GM12878 (cell line): ENCODE results near the gene RER1. TPM values are rescaled to one million over a fixed set of nuclear protein-coding genes. Genes with fewer than 3 reads are reported as not detected.

Experiments used
- BACH1 ChIP-seq: fragments of 450-650 bp; IDR thresholded peaks from 2 replicates; pipeline ENCODE4 v1.6.1; 2017; ENCODE audit warnings: mild to moderate bottlenecking, borderline replicate concordance
- GATAD2B ChIP-seq: fragments of 450-650 bp; conservative IDR thresholded peaks from 2 replicates; pipeline ENCODE4 v1.6.1; 2017; ENCODE audit warnings: low read depth, mild to moderate bottlenecking, moderate library complexity
- LARP7 ChIP-seq: fragments of 450-650 bp; IDR thresholded peaks from 2 replicates; pipeline ENCODE4 v1.6.1; 2017; ENCODE audit warnings: mild to moderate bottlenecking
- MEF2A ChIP-seq: IDR thresholded peaks from 2 replicates; pipeline ENCODE4 v1.6.1; 2011; ENCODE audit warnings: low read depth, mild to moderate bottlenecking, low read length, moderate library complexity; ENCODE audit not compliant: insufficient read depth
- MTA2 ChIP-seq: fragments of 450-650 bp; IDR thresholded peaks from 2 replicates; pipeline ENCODE4 v1.6.1; 2016; ENCODE audit warnings: low read depth, mild to moderate bottlenecking, moderate library complexity
- NKRF ChIP-seq: fragments of 450-650 bp; conservative IDR thresholded peaks from 2 replicates; pipeline ENCODE4 v1.6.1; 2017; ENCODE audit warnings: mild to moderate bottlenecking, moderate library complexity
- NR2C1 ChIP-seq: fragments of 450-650 bp; IDR thresholded peaks from 2 replicates; pipeline ENCODE4 v1.6.1; 2017; ENCODE audit warnings: antibody characterized with exemption, mild to moderate bottlenecking, moderate library complexity
- RB1 ChIP-seq: fragments of 450-650 bp; formaldehyde crosslinking; IDR thresholded peaks from 2 replicates; pipeline ENCODE4 v1.6.1; 2017; ENCODE audit warnings: mild to moderate bottlenecking, borderline replicate concordance
- SREBF2 ChIP-seq: IDR thresholded peaks from 2 replicates; pipeline ENCODE4 v1.6.1; 2012; ENCODE audit warnings: mild to moderate bottlenecking, low read length
- SRF ChIP-seq, 2 experiments: IDR thresholded peaks; 2 replicates each; pipeline ENCODE4 v1.6.1; 2011; ENCODE audit warnings: low read depth in 2 of 2, low read length in 2 of 2, mild to moderate bottlenecking in 1 of 2, moderate library complexity in 1 of 2
- SUPT20H ChIP-seq: IDR thresholded peaks from 2 replicates; pipeline ENCODE4 v1.6.1; 2011; ENCODE audit warnings: low read depth, mild to moderate bottlenecking, low read length, moderate library complexity, borderline replicate concordance; ENCODE audit not compliant: control insufficient read depth
- ZBED1 ChIP-seq: IDR thresholded peaks from 2 replicates; pipeline ENCODE4 v1.6.1; 2016; ENCODE audit warnings: borderline replicate concordance
- ZBTB11 ChIP-seq: fragments of 450-650 bp; formaldehyde crosslinking; IDR thresholded peaks from 2 replicates; pipeline ENCODE4 v1.5.0; 2022; ENCODE audit warnings: mild to moderate bottlenecking, missing genetic modification characterization
- ZNF274 ChIP-seq: IDR thresholded peaks from one replicate; pipeline ENCODE4 v1.8.0; 2011; ENCODE audit not compliant: insufficient read length, insufficient read depth
- polyA plus RNA-seq, 11 experiments: library from polyadenylated mRNA; depleted of rRNA in 4 of 11; unstranded in 6 of 11; stranded (reverse) in 5 of 11; fragments of >200 nt; fragmentation: Nextera tagmentation in 4 of 11; fragmentation: Illumina TruSeq in 1 of 11; extraction: Ambion mirVana in 4 of 11; extraction: Trizol in 1 of 11; gene quantifications; 1 replicate in 1 of 11; 2 replicates in 10 of 11; pipeline versions ENCODE4 v1.2.1 to v1.2.3, GENCODE V29; 2011 to 2016; ENCODE audit warnings: inconsistent platforms in 2 of 11, missing spikeins in 2 of 11, low read depth in 1 of 11
- total RNA-seq, 4 experiments: library from RNA; depleted of rRNA in 3 of 4; stranded (reverse); fragments of >200 nt in 3 of 4; fragmentation: Illumina TruSeq in 1 of 4; extraction: Trizol in 1 of 4; gene quantifications; 2 replicates each; pipeline versions ENCODE4 v1.2.1 to v1.2.3, GENCODE V29; 2013 to 2021
- TF ChIP-seq, protein P1 (sequence below): fragments of 450-650 bp; IDR thresholded peaks from 2 replicates; pipeline ENCODE4 v1.6.1; 2016; ENCODE audit warnings: mild to moderate bottlenecking, moderate library complexity, borderline replicate concordance
- TF ChIP-seq, protein P2 (sequence below): fragments of 450-650 bp; IDR thresholded peaks from 2 replicates; pipeline ENCODE4 v1.6.1; 2018; ENCODE audit warnings: borderline replicate concordance, mild to moderate bottlenecking; ENCODE audit not compliant: partially characterized antibody

RER1 gene
- total and polyA plus RNA-seq, 10 of the 15 experiments (the other 5 are each of a cell fraction or from before 2014, with no cell fraction given): 29.2 to 274 (median 136) TPM

- peak; percentile 90 for TF ChIP-seq GATAD2B
- TF ChIP-seq, protein P1, sequence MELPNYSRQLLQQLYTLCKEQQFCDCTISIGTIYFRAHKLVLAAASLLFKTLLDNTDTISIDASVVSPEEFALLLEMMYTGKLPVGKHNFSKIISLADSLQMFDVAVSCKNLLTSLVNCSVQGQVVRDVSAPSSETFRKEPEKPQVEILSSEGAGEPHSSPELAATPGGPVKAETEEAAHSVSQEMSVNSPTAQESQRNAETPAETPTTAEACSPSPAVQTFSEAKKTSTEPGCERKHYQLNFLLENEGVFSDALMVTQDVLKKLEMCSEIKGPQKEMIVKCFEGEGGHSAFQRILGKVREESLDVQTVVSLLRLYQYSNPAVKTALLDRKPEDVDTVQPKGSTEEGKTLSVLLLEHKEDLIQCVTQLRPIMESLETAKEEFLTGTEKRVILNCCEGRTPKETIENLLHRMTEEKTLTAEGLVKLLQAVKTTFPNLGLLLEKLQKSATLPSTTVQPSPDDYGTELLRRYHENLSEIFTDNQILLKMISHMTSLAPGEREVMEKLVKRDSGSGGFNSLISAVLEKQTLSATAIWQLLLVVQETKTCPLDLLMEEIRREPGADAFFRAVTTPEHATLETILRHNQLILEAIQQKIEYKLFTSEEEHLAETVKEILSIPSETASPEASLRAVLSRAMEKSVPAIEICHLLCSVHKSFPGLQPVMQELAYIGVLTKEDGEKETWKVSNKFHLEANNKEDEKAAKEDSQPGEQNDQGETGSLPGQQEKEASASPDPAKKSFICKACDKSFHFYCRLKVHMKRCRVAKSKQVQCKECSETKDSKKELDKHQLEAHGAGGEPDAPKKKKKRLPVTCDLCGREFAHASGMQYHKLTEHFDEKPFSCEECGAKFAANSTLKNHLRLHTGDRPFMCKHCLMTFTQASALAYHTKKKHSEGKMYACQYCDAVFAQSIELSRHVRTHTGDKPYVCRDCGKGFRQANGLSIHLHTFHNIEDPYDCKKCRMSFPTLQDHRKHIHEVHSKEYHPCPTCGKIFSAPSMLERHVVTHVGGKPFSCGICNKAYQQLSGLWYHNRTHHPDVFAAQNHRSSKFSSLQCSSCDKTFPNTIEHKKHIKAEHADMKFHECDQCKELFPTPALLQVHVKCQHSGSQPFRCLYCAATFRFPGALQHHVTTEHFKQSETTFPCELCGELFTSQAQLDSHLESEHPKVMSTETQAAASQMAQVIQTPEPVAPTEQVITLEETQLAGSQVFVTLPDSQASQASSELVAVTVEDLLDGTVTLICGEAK: peak; percentile 94
- TF ChIP-seq, protein P2, sequence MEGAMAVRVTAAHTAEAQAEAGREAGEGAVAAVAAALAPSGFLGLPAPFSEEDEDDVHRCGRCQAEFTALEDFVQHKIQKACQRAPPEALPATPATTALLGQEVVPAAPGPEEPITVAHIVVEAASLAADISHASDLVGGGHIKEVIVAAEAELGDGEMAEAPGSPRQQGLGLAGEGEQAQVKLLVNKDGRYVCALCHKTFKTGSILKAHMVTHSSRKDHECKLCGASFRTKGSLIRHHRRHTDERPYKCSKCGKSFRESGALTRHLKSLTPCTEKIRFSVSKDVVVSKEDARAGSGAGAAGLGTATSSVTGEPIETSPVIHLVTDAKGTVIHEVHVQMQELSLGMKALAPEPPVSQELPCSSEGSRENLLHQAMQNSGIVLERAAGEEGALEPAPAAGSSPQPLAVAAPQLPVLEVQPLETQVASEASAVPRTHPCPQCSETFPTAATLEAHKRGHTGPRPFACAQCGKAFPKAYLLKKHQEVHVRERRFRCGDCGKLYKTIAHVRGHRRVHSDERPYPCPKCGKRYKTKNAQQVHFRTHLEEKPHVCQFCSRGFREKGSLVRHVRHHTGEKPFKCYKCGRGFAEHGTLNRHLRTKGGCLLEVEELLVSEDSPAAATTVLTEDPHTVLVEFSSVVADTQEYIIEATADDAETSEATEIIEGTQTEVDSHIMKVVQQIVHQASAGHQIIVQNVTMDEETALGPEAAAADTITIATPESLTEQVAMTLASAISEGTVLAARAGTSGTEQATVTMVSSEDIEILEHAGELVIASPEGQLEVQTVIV: no peak
- TF ChIP-seq ZNF274: no peak
- peak; percentile 34 for TF ChIP-seq LARP7
- TF ChIP-seq SRF (IDR thresholded peaks at IDR 0.05; ENCODE audit: low read depth in 2 of 2, low read length in 2 of 2): peak; percentile 74 to 80; a peak in 3 of 4 replicates
- TF ChIP-seq SREBF2: peak; percentile 53; the same call in 1 of the 2 replicates
- peak; percentile 98 for TF ChIP-seq NKRF
- peak; percentile 91 for TF ChIP-seq NR2C1
- TF ChIP-seq MEF2A: 0 out of 2 replicates have a peak, but pooled peaks have one; percentile 18
- TF ChIP-seq MTA2: no peak
- peak; percentile 50; the same call in 1 of the 2 replicates for TF ChIP-seq ZBTB11
- peak; percentile 82; the same call in 1 of the 2 replicates for TF ChIP-seq RB1
- no peak for TF ChIP-seq SUPT20H
- no peak for TF ChIP-seq ZBED1
- TF ChIP-seq BACH1: peak; percentile 70
Measured at GRCh38 chr1:2391041-2391930, at the start of gene RER1, which contains the start of gene MORN1 (continued).
